HepG2 (cell line): ENCODE results near the gene KRT76. TPM values are rescaled to one million over a fixed set of nuclear protein-coding genes. Genes with fewer than 3 reads are reported as not detected.

Source experiments
- ATAC-seq: fragments of 200-7000 bp; cut with Tn5 transposase; 3 replicates; pipeline ENCODE4 v1.9.1; 2020; ENCODE audit warnings: mild to moderate bottlenecking, moderate library complexity
- BruUV-seq: library from RNA; stranded (reverse); fragments of 400-500 nt; replicated peaks from 2 replicates; lab custom pipeline; 2021; lab: Mats Ljungman, UMichigan
- CTCF ChIA-PET: fragments of 300-600 bp; formaldehyde crosslinking; extraction: SDS; loops from one replicate; lab custom pipeline; 2021; ENCODE audit warnings: low total read pairs, inconsistent platforms, low intra/inter-chr PET ratio; lab: Yijun Ruan, JAX
- POLR2A ChIA-PET: fragments of 350-600 bp; sonication (Branson Sonifier 250); formaldehyde crosslinking; loops from one replicate; lab custom pipeline; 2020; ENCODE audit warnings: antibody characterized with exemption, inconsistent platforms; lab: Yijun Ruan, JAX
- DNase-seq: peaks from one replicate; pipeline ENCODE4 v3.0.0-alpha.2; 2015; ENCODE audit warnings: low spot score
- FAIRE-seq: peaks from 3 replicates; lab custom pipeline; 2011; peaks lifted over from hg19 to GRCh38; lab: Jason Lieb, UNC
- H2AFZ ChIP-seq: one replicate; pipeline ENCODE4 v1.6.1; 2011; ENCODE audit warnings: low read length, inconsistent platforms
- H3K27ac ChIP-seq: fragments of 300-600 bp; 3 replicates; pipeline ENCODE4 v1.8.0; 2011; ENCODE audit warnings: mixed run types, mild to moderate bottlenecking, mixed read lengths, low read length, inconsistent platforms; ENCODE audit not compliant: insufficient read depth; ENCODE audit errors: extremely low read length
- H3K27me3 ChIP-seq, 2 experiments: fragments of 200-600 bp in 1 of 2; 2 replicates in 1 of 2; 3 replicates in 1 of 2; pipeline versions ENCODE4 v1.6.0 to v1.8.0; 2011; ENCODE audit warnings: low read length in 2 of 2, mild to moderate bottlenecking in 2 of 2, moderate library complexity in 2 of 2, inconsistent platforms in 1 of 2; ENCODE audit not compliant: insufficient read depth in 2 of 2, control insufficient read depth in 1 of 2
- H3K36me3 ChIP-seq, 2 experiments: fragments of 200-600 bp in 1 of 2; replicated peaks in 1 of 2; 2 replicates in 1 of 2; 3 replicates in 1 of 2; pipeline versions ENCODE4 v1.5.1 to v1.8.0; 2011; ENCODE audit warnings: low read length in 2 of 2, inconsistent platforms in 1 of 2; ENCODE audit not compliant: insufficient read depth in 2 of 2, control insufficient read depth in 1 of 2
- H3K4me1 ChIP-seq: 2 replicates; pipeline ENCODE4 v1.5.1; 2012; ENCODE audit warnings: low read length, inconsistent platforms; ENCODE audit not compliant: insufficient read depth
- H3K4me2 ChIP-seq: 2 replicates; pipeline ENCODE4 v1.6.0; 2011; ENCODE audit warnings: low read depth, low read length, inconsistent platforms
- H3K4me3 ChIP-seq, 3 experiments: fragments of 200-600 bp in 1 of 3; sonication (generic), shearing (Covaris generic) in 1 of 3; replicated peaks in 1 of 3; 2 replicates each; pipeline ENCODE4 v1.5.1; 2011 to 2016; ENCODE audit warnings: low read length in 3 of 3, inconsistent platforms in 2 of 3, low read depth in 2 of 3, mild to moderate bottlenecking in 2 of 3, control low read depth in 1 of 3, mixed read lengths in 1 of 3; ENCODE audit not compliant: insufficient read depth in 1 of 3
- H3K79me2 ChIP-seq: one replicate; pipeline ENCODE4 v1.6.1; 2011; ENCODE audit warnings: low read length, inconsistent platforms; ENCODE audit not compliant: insufficient read depth
- H3K9ac ChIP-seq: 2 replicates; pipeline ENCODE4 v1.6.0; 2011; ENCODE audit warnings: mild to moderate bottlenecking, low read depth, low read length, inconsistent platforms; ENCODE audit not compliant: insufficient read depth
- H3K9me3 ChIP-seq: 2 replicates; pipeline ENCODE4 v1.5.1; 2012; ENCODE audit warnings: mild to moderate bottlenecking, low read length
- H4K20me1 ChIP-seq: 2 replicates; pipeline ENCODE4 v1.6.0; 2011; ENCODE audit warnings: inconsistent platforms, mild to moderate bottlenecking, low read length, moderate library complexity; ENCODE audit not compliant: insufficient read depth
- ATM ChIP-seq: fragments of 450-650 bp; IDR thresholded peaks from 2 replicates; pipeline ENCODE4 v1.7.1; 2017; ENCODE audit warnings: mild to moderate bottlenecking, borderline replicate concordance
- CCAR2 ChIP-seq: fragments of 200-400 bp; formaldehyde crosslinking; optimal IDR thresholded peaks from 2 replicates; pipeline ENCODE3; 2018; ENCODE audit warnings: low read depth, mild to moderate bottlenecking, low read length, moderate library complexity
- CREBL2 ChIP-seq: sonication (generic); formaldehyde crosslinking; IDR thresholded peaks from 2 replicates; pipeline ENCODE4 v1.8.1; 2023; ENCODE audit warnings: missing genetic modification reagents, mild to moderate bottlenecking, borderline replicate concordance
- RAD21 ChIP-seq: fragments of 450-650 bp; formaldehyde crosslinking; IDR thresholded peaks from 2 replicates; pipeline ENCODE4 v1.5.0; 2020; ENCODE audit warnings: mild to moderate bottlenecking
- SAFB2 ChIP-seq: sonication (generic); formaldehyde crosslinking; IDR thresholded peaks from 2 replicates; pipeline ENCODE4 v1.5.1; 2020; ENCODE audit warnings: missing genetic modification reagents, low read depth, mild to moderate bottlenecking, borderline replicate concordance
- SP140L ChIP-seq: sonication (generic); formaldehyde crosslinking; IDR thresholded peaks from 2 replicates; pipeline ENCODE4 v1.4.0; 2020; ENCODE audit warnings: missing genetic modification reagents, borderline replicate concordance
- ZNF674 ChIP-seq: sonication (generic); formaldehyde crosslinking; IDR thresholded peaks from 2 replicates; pipeline ENCODE4 v1.5.0; 2020; ENCODE audit warnings: low read depth, mild to moderate bottlenecking, missing genetic modification reagents
- WGBS: methylation state at CpG from one replicate; pipeline ENCODE4 v1.1.6; 2017; ENCODE audit warnings: low lambda C conversion rate; 5-methylcytosine and 5-hydroxymethylcytosine counted together
- in situ Hi-C: cut with HindIII; loops from 2 replicates; pipeline ENCODE4 v1.10.0; 2017; ENCODE audit warnings: low pct_unique_long_range_greater_than_20kb; ENCODE audit not compliant: extremely low pct_ligation_motif_present
- intact Hi-C: fragments of 100-400 bp; cut with micrococcal nuclease; formaldehyde crosslinking; loops from one replicate; pipeline ENCODE4 v1.10.0; 2022; ENCODE audit not compliant: unreplicated experiment
- polyA plus RNA-seq, 8 experiments: library from polyadenylated mRNA; depleted of rRNA in 3 of 8; stranded (reverse) in 7 of 8; unstranded in 1 of 8; fragments of >200 nt; fragmentation: Illumina TruSeq in 4 of 8; extraction: Trizol in 4 of 8; gene quantifications; 2 replicates each; pipeline versions ENCODE4 v1.2.1 to v1.2.3, GENCODE V29; 2011 to 2016; ENCODE audit warnings: low read depth in 4 of 8, missing spikeins in 1 of 8, mixed read lengths in 1 of 8; ENCODE audit not compliant: insufficient read depth in 1 of 8
- total RNA-seq, 5 experiments: library from RNA; depleted of rRNA; stranded (reverse); fragments of >200 nt; fragmentation: Illumina TruSeq; extraction: Trizol; gene quantifications; 2 replicates each; pipeline ENCODE4 v1.2.3, GENCODE V29; 2016; ENCODE audit warnings: low read depth in 1 of 5
- TF ChIP-seq, protein P1 (sequence below): sonication (generic); formaldehyde crosslinking; conservative IDR thresholded peaks from 2 replicates; pipeline ENCODE4 v1.4.0; 2020; ENCODE audit warnings: mild to moderate bottlenecking, missing genetic modification reagents, moderate library complexity
- TF ChIP-seq, protein P2 (sequence below): IDR thresholded peaks from 2 replicates; pipeline ENCODE4 v1.6.1; 2016; ENCODE audit warnings: low read depth, control low read depth

The KRT76 gene
- total and polyA plus RNA-seq, 2 of the 13 experiments (the other 11 are each of a cell fraction or from before 2014, with no cell fraction given): not detected

GRCh38 chr12:52753283-52753682 lies 23.9 kb downstream of the KRT76 start (continued):
- TF ChIP-seq RAD21 (CRISPR knock-in tag): no peak
- no peak for TF ChIP-seq CREBL2 (CRISPR knock-in tag)
- TF ChIP-seq ZNF674: no peak

DNA sequence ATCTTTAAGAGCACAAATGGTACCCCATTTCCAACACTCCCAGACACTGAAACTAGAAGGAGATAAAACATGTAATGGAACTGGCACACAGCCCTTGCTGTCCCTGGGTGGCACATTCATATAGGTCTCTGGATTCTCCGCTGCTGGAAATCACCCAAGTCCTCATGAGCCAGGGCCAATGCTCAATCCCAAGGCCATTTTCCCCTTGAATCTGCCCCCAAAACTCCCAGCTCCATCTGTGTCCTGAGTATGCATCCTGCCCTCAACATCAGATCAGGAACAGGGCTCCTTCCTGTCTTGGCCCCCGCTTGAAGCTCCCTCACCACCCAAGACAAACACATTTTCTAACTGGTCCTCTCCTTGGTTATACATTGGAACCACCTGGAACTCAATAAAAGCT lies 24.6 kb downstream of the KRT76 start:
- H3K4me3 ChIP-seq: no peak overlapping the region
- TF ChIP-seq, protein P1, sequence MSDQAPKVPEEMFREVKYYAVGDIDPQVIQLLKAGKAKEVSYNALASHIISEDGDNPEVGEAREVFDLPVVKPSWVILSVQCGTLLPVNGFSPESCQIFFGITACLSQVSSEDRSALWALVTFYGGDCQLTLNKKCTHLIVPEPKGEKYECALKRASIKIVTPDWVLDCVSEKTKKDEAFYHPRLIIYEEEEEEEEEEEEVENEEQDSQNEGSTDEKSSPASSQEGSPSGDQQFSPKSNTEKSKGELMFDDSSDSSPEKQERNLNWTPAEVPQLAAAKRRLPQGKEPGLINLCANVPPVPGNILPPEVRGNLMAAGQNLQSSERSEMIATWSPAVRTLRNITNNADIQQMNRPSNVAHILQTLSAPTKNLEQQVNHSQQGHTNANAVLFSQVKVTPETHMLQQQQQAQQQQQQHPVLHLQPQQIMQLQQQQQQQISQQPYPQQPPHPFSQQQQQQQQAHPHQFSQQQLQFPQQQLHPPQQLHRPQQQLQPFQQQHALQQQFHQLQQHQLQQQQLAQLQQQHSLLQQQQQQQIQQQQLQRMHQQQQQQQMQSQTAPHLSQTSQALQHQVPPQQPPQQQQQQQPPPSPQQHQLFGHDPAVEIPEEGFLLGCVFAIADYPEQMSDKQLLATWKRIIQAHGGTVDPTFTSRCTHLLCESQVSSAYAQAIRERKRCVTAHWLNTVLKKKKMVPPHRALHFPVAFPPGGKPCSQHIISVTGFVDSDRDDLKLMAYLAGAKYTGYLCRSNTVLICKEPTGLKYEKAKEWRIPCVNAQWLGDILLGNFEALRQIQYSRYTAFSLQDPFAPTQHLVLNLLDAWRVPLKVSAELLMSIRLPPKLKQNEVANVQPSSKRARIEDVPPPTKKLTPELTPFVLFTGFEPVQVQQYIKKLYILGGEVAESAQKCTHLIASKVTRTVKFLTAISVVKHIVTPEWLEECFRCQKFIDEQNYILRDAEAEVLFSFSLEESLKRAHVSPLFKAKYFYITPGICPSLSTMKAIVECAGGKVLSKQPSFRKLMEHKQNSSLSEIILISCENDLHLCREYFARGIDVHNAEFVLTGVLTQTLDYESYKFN (CRISPR knock-in tag): no peak
- TF ChIP-seq CCAR2 (no peak), SP140L (CRISPR knock-in tag) (no peak), ATM (no peak), SAFB2 (no peak)
- TF ChIP-seq, protein P2, sequence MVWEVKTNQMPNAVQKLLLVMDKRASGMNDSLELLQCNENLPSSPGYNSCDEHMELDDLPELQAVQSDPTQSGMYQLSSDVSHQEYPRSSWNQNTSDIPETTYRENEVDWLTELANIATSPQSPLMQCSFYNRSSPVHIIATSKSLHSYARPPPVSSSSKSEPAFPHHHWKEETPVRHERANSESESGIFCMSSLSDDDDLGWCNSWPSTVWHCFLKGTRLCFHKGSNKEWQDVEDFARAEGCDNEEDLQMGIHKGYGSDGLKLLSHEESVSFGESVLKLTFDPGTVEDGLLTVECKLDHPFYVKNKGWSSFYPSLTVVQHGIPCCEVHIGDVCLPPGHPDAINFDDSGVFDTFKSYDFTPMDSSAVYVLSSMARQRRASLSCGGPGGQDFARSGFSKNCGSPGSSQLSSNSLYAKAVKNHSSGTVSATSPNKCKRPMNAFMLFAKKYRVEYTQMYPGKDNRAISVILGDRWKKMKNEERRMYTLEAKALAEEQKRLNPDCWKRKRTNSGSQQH (CRISPR knock-in tag): no peak
- FAIRE-seq: no peak
- DNase-seq: no peak
- no peaks in the 10 kb centered on the region for H4K20me1 ChIP-seq
- H3K27me3 ChIP-seq: peaks cover 0 to 5% of the 10 kb centered on the region in 2 experiments; a peak in 2 of 5 replicates
- H2AFZ ChIP-seq: no peak overlapping the region
- no peak overlapping the region for H3K9ac ChIP-seq
- WGBS: 16% methylated on average over 2 of the region's 2 CpGs
- ChIA-PET POLR2A (no interaction called here), CTCF (no interaction called here)
- no peak for ATAC-seq
- no peaks in the 10 kb centered on the region for H3K36me3 ChIP-seq
- BruUV-seq: no TSS peak
- in situ Hi-C loops (no loop called here), intact Hi-C loops (no loop called here)
- H3K79me2 ChIP-seq: no peaks in the 10 kb centered on the region
- no peak overlapping the region for H3K4me2 ChIP-seq
- H3K27ac ChIP-seq: no peak overlapping the region
- H3K9me3 ChIP-seq: no peaks in the 10 kb centered on the region
- H3K4me1 ChIP-seq: no peaks in the 10 kb centered on the region
